ENCODE measurements around the gene CGNL1.

- TF ChIP-seq CTCF (IDR thresholded peaks at IDR 0.05; ENCODE audit: low read length) (no peak), EZH2 (optimal IDR thresholded peaks at IDR 0.05; ENCODE audit: low read depth, low read length) (no peak), EZH2phosphoT487 (IDR thresholded peaks at IDR 0.05; ENCODE audit: low read length) (no peak)
Measured at GRCh38 chr15:57583282-57583681, 207.0 kb downstream of the CGNL1 start.
